Measurements from ENCODE around the gene SEMA3G. TPM values are rescaled to one million over a fixed set of nuclear protein-coding genes. Genes with fewer than 3 reads are reported as not detected.

SEMA3G gene
- total RNA-seq, 6 experiments from 2014 or later, result 0.60 to 2.8 (median 0.80) TPM

DNA sequence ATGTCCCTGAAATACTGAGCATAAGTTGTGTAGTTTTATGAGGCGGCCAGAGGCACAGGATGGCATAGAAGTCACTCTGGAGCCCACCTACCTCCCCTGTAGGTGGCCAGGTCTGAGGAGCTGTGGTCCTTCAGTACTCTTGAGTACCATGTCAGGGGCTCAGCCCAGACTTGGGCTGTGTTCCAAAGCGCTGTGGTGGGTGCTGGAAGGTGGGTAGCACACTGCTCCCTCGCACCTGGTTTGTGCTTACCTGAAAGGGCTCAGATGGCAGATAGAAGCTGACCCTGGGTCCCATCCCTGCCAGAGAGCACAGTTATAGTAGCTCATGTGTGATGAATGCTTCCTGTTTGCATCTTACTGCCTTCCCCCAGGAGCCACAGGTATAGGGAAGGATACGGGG lies 26.0 kb upstream of the SEMA3G start:
- intact Hi-C loops (cut with DNase I), result no loop called here
- 0% methylated on average over 1 of the region's 4 CpGs for WGBS (ENCODE audit: insufficient coverage, low coverage, low lambda C conversion rate, missing lambda C conversion rate)
- H3K27ac ChIP-seq, result peak overlapping the region in 2 of 3 donors; percentile 38 to 52
- H3K36me3 ChIP-seq, result peaks cover 0 to 26% (median 11%) of the 10 kb centered on the region in 4 donors
- peak in 1 of 3 donors; percentile 23 for DNase-seq
- TF ChIP-seq, protein P1, sequence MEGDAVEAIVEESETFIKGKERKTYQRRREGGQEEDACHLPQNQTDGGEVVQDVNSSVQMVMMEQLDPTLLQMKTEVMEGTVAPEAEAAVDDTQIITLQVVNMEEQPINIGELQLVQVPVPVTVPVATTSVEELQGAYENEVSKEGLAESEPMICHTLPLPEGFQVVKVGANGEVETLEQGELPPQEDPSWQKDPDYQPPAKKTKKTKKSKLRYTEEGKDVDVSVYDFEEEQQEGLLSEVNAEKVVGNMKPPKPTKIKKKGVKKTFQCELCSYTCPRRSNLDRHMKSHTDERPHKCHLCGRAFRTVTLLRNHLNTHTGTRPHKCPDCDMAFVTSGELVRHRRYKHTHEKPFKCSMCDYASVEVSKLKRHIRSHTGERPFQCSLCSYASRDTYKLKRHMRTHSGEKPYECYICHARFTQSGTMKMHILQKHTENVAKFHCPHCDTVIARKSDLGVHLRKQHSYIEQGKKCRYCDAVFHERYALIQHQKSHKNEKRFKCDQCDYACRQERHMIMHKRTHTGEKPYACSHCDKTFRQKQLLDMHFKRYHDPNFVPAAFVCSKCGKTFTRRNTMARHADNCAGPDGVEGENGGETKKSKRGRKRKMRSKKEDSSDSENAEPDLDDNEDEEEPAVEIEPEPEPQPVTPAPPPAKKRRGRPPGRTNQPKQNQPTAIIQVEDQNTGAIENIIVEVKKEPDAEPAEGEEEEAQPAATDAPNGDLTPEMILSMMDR (IDR thresholded peaks at IDR 0.05), result no peak
- no peak for TF ChIP-seq POLR2A (IDR thresholded peaks at IDR 0.05)
- H3K27me3 ChIP-seq, result no peaks in the 10 kb centered on the region
- H3K9me3 ChIP-seq, result no peaks in the 10 kb centered on the region
- no peak overlapping the region for H3K4me3 ChIP-seq
- ATAC-seq, result no peak
- H3K4me1 ChIP-seq, result peaks cover 0 to 27% (median 10%) of the 10 kb centered on the region in 4 donors

GRCh38 chr3:52469001-52469400 lies 24.1 kb upstream of the SEMA3G start:
- DNase-seq, result no peak
- Histone ChIP-seq H3K36me3 (peaks cover 0 to 21% (median 5%) of the 10 kb centered on the region in 4 donors), H3K4me1 (peaks cover 0 to 23% (median 10%) of the 10 kb centered on the region in 4 donors), H3K27me3 (no peaks in the 10 kb centered on the region), H3K27ac (no peak overlapping the region), H3K9me3 (no peaks in the 10 kb centered on the region), H3K4me3 (no peak overlapping the region)
- TF ChIP-seq POLR2A (IDR thresholded peaks at IDR 0.05), result no peak
- TF ChIP-seq, protein P1 (IDR thresholded peaks at IDR 0.05), result no peak
- intact Hi-C loops (cut with DNase I), result no loop called here
- WGBS (ENCODE audit: insufficient coverage, low coverage, low lambda C conversion rate, missing lambda C conversion rate), result 84% methylated on average over 5 of the region's 5 CpGs
- no peak for ATAC-seq

DNA sequence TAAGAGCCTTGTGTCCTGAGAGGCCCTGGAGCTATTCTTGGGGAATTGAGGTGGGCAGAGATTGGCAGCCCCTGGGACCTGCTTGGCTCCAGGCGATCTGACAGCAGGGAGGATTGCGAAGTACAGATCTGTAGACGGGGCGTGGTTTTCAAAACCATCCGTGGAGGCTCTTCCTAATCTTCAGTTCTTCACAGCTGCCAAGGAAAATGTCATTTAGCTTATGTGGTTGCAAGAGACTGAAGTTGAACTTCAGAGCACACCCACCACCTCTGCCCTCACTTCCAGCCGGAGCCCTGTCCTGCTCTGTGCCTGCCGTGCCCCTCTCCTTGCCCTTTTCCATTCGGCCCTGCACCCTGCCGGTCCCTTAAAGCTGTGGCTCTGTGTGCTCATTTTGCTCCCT lies 23.4 kb upstream of the SEMA3G start:
- TF ChIP-seq, protein P1 (IDR thresholded peaks at IDR 0.05), result no peak
- WGBS (ENCODE audit: insufficient coverage, low coverage, low lambda C conversion rate, missing lambda C conversion rate), result 73% methylated on average over 4 of the region's 9 CpGs
- Histone ChIP-seq H3K9me3 (no peaks in the 10 kb centered on the region), H3K36me3 (peaks cover 0 to 15% (median 2%) of the 10 kb centered on the region in 4 donors), H3K4me3 (no peak overlapping the region), H3K27ac (no peak overlapping the region), H3K27me3 (no peaks in the 10 kb centered on the region), H3K4me1 (peaks cover 0 to 23% (median 10%) of the 10 kb centered on the region in 4 donors)
- ATAC-seq, result peak in 1 of 4 donors; percentile 1
- no peak for DNase-seq
- intact Hi-C loops (cut with DNase I), result no loop called here

DNA sequence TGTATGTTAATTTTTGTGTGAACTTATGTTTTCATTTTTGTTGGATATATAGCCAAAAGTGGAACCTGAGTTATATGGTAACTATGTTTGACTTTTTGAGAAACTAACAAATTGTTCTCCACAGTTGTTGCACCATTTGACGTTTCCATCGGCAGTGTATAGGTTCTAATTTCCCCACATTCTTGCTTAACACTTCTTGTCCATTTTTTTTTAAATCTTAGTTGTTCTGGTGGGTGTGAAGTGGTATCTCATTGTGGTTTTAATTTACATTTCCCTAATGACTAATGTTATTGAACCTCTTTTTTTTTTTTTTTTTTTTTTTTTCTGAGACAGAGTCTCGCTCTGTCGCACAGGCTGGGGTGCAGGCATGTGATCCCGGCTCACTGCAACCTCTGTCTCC lies 18.5 kb upstream of the SEMA3G start:
- Histone ChIP-seq H3K9me3 (no peaks in the 10 kb centered on the region), H3K36me3 (peaks cover 0 to 36% (median 6%) of the 10 kb centered on the region in 4 donors), H3K4me3 (no peak overlapping the region), H3K27ac (no peak overlapping the region), H3K27me3 (no peaks in the 10 kb centered on the region), H3K4me1 (no peaks in the 10 kb centered on the region)
- no peak for TF ChIP-seq POLR2A (IDR thresholded peaks at IDR 0.05)
- TF ChIP-seq, protein P1 (IDR thresholded peaks at IDR 0.05), result no peak
- no peak for DNase-seq
- intact Hi-C loops (cut with DNase I), result no loop called here
- WGBS (ENCODE audit: insufficient coverage, low coverage, low lambda C conversion rate, missing lambda C conversion rate), result 87% methylated on average over 5 of the region's 5 CpGs
- ATAC-seq, result no peak

- ATAC-seq (no peak), DNase-seq (no peak)
- TF ChIP-seq, protein P1 (IDR thresholded peaks at IDR 0.05), result no peak
- no peak for TF ChIP-seq POLR2A (IDR thresholded peaks at IDR 0.05)
- Histone ChIP-seq H3K9me3 (no peaks in the 10 kb centered on the region), H3K36me3 (peaks cover 0 to 47% (median 9%) of the 10 kb centered on the region in 4 donors), H3K4me3 (no peak overlapping the region), H3K27ac (no peak overlapping the region), H3K27me3 (no peaks in the 10 kb centered on the region), H3K4me1 (peaks cover 0 to 2% (median 0%) of the 10 kb centered on the region in 4 donors)
- intact Hi-C loops (cut with DNase I), result no loop called here
- 85% methylated on average over 6 of the region's 6 CpGs for WGBS (ENCODE audit: insufficient coverage, low coverage, low lambda C conversion rate, missing lambda C conversion rate)
Observed at GRCh38 chr3:52461874-52462273, 17.0 kb upstream of the SEMA3G start.

All from right lobe of liver (tissue), 6 donors.